HUES6 (cell line): ENCODE measurements around the gene TTLL7.

Experiments
- H3K27ac ChIP-seq: 2 replicates; pipeline ENCODE4 v1.7.0; 2013; ENCODE audit warnings: low read depth, mild to moderate bottlenecking, low read length, inconsistent platforms
- H3K27me3 ChIP-seq: 2 replicates; pipeline ENCODE4 v1.6.1; 2013; ENCODE audit warnings: low read length; ENCODE audit not compliant: control insufficient read depth, insufficient read depth
- H3K36me3 ChIP-seq: 2 replicates; pipeline ENCODE4 v1.6.1; 2013; ENCODE audit warnings: low read length; ENCODE audit not compliant: control insufficient read depth, insufficient read depth
- H3K4me1 ChIP-seq: 2 replicates; pipeline ENCODE4 v1.6.1; 2013; ENCODE audit warnings: low read length; ENCODE audit not compliant: control insufficient read depth, insufficient read depth
- H3K4me3 ChIP-seq: 2 replicates; pipeline ENCODE4 v1.5.1; 2013; ENCODE audit warnings: low read depth, low read length
- H3K9ac ChIP-seq: one replicate; pipeline ENCODE4 v1.6.1; 2013; ENCODE audit warnings: mild to moderate bottlenecking, low read length
- H3K9me3 ChIP-seq: 2 replicates; pipeline ENCODE4 v1.6.1; 2013; ENCODE audit warnings: low read depth, low read length; ENCODE audit not compliant: control insufficient read depth, insufficient read depth

TTLL7 gene

GRCh38 chr1:83998498-83999315 lies at the start of gene TTLL7:
Gene TTLL7, minus strand, starts transcription at chr1:83999132. Its CDS starts 46,921 bp downstream, at chr1:83952211.
- H3K27ac ChIP-seq = peak within 1 kb of the TSS; percentile 95; the same call in 1 of the 2 replicates
- H3K27me3 ChIP-seq = peaks cover 74% of the 10 kb centered on the region
- peak within 1 kb of the TSS; percentile 92 for H3K4me3 ChIP-seq
- no peaks in the 10 kb centered on the region for H3K4me1 ChIP-seq
- H3K9me3 ChIP-seq = no peaks in the 10 kb centered on the region
- peak within 1 kb of the TSS; percentile 99 for H3K9ac ChIP-seq
- no peaks in the 10 kb centered on the region for H3K36me3 ChIP-seq

GRCh38 chr1:84042461-84042860 lies 43.5 kb upstream of the TTLL7 start:
- no peak overlapping the region for H3K27ac ChIP-seq
- H3K9ac ChIP-seq = no peak overlapping the region
- H3K9me3 ChIP-seq = peaks cover 4% of the 10 kb centered on the region; the same call in 1 of the 2 replicates
- H3K4me3 ChIP-seq = no peak overlapping the region
- H3K36me3 ChIP-seq = no peaks in the 10 kb centered on the region
- peaks cover 38% of the 10 kb centered on the region for H3K27me3 ChIP-seq
- H3K4me1 ChIP-seq = no peaks in the 10 kb centered on the region

- no peaks in the 10 kb centered on the region for H3K4me1 ChIP-seq
- H3K27me3 ChIP-seq = peaks cover 62% of the 10 kb centered on the region
- no peaks in the 10 kb centered on the region for H3K36me3 ChIP-seq
- H3K9ac ChIP-seq = no peak overlapping the region
- H3K9me3 ChIP-seq = peaks cover 4% of the 10 kb centered on the region; the same call in 1 of the 2 replicates
- H3K27ac ChIP-seq = no peak overlapping the region
- no peak overlapping the region for H3K4me3 ChIP-seq
Observed at GRCh38 chr1:84037758-84038611, 39.1 kb upstream of the TTLL7 start.

DNA sequence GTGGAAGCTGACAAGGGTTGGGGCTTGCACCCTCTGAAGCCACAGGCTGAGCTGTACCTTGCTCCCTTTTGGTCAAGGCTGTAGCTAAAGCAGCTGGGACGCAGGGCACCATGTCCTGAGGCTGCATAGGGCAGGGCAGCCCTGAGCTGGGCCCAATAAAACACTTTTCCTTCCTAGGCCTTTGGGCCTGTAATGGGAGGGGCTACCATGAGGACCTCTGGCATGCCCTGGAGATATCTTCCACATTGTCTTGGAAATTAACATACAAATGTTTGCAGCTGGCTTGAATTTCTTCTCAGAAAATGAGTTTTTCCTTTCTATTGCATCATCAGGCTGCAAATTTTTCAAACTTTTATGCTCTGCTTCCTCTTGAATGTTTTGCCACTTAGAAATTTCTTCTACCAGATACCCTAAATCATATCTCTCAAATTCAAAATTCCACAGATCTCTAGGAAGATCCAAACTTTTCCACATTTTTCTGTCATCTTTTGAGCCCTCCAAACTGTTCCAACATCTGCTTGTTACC lies 32.9 kb upstream of the TTLL7 start:
- Histone ChIP-seq H3K9me3 (no peaks in the 10 kb centered on the region), H3K27me3 (peaks cover 93% of the 10 kb centered on the region), H3K27ac (no peak overlapping the region), H3K36me3 (no peaks in the 10 kb centered on the region), H3K4me1 (no peaks in the 10 kb centered on the region), H3K4me3 (no peak overlapping the region), H3K9ac (no peak overlapping the region)

DNA sequence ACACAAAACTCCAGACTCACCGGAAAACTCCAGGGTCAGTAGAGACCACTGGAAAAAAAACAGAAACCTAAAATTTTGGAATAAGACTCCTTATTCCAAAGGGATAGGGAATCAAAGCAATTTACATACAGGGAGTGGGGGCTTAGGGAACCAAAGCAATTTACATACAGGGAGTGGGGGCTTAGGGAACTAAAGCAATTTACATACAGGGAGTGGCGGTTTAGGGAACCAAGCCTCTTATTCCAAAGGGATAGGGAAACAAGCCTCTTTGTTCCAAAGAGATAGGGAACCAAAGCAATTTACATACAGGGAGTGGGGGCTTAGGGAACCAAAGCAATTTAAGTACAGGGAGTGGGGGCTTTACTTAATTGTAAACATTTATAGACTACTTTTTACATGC lies 28.4 kb upstream of the TTLL7 start:
- Histone ChIP-seq H3K4me1 (no peaks in the 10 kb centered on the region), H3K27me3 (peaks cover 99% of the 10 kb centered on the region), H3K9me3 (no peaks in the 10 kb centered on the region), H3K4me3 (no peak overlapping the region), H3K9ac (no peak overlapping the region), H3K27ac (no peak overlapping the region), H3K36me3 (no peaks in the 10 kb centered on the region)

DNA sequence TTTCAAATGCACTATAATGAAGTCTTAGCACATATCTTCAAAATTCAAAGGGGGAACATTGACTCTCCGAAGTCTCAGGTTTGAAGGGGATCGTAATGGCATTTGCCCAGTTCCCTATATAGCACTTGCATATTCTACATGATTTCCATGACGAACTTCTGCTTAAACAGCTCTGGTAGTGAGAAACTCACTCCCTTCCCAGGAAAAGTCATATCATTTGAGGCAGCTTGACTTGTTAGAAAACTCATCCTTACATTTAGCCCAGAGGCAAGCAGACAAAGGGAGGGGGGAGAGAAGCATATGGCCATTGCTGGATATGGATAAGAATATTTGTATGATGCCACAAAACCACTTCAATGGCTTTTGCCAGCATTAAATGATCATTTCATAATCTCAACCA lies 27.0 kb upstream of the TTLL7 start:
- Histone ChIP-seq H3K4me3 (no peak overlapping the region), H3K4me1 (no peaks in the 10 kb centered on the region), H3K36me3 (no peaks in the 10 kb centered on the region), H3K27ac (no peak overlapping the region), H3K9ac (no peak overlapping the region), H3K9me3 (no peaks in the 10 kb centered on the region), H3K27me3 (peaks cover 95% of the 10 kb centered on the region)

DNA sequence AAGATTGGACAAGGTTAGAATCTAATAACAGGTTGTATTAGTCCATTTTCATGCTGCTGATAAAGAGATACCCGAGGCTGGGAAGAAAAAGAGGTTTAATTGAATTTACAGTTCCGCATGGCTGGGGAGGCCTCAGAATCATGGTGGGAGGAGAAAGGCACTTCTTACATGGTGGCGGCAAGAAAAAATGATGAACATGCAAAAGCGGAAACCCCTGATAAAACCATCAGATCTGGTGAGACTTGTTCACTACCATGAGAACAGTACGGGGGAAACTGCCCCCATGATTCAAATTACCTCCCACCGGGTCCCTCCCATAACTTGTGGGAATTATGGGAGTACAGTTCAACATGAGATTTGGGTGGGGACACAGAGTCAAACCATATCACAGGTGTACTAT lies 22.9 kb upstream of the TTLL7 start:
- Histone ChIP-seq H3K4me1 (no peaks in the 10 kb centered on the region), H3K9ac (no peak overlapping the region), H3K27me3 (peaks cover 87% of the 10 kb centered on the region), H3K9me3 (no peaks in the 10 kb centered on the region), H3K36me3 (no peaks in the 10 kb centered on the region), H3K4me3 (no peak overlapping the region), H3K27ac (no peak overlapping the region)

- Histone ChIP-seq H3K36me3 (no peaks in the 10 kb centered on the region), H3K27ac (no peak overlapping the region), H3K4me3 (no peak overlapping the region), H3K4me1 (no peaks in the 10 kb centered on the region), H3K9ac (no peak overlapping the region), H3K27me3 (peaks cover 76% of the 10 kb centered on the region), H3K9me3 (no peaks in the 10 kb centered on the region)
Observed at GRCh38 chr1:84020151-84020550, 21.2 kb upstream of the TTLL7 start.

DNA sequence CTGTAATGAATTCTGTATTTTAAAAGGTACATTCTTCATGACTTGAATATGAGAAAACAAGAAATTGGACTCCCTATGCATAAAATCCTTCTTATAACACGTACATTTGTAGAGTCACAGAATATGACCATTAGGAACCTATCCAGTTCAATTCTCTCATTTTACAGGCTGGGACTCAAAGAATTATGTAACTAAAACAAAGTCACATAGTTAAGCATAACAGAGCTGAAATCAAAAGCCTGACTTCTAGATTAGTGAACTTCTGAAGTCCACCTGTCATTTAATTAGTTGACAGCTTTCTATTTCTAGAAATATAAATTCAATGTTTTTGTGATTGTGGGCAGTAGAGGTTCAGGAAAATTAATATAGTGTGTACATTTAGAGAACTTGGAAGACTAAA lies 20.3 kb upstream of the TTLL7 start:
- H3K36me3 ChIP-seq = no peaks in the 10 kb centered on the region

GRCh38 chr1:84013708-84014107 lies 14.8 kb upstream of the TTLL7 start:
- peaks cover 37% of the 10 kb centered on the region for H3K27me3 ChIP-seq
- H3K4me1 ChIP-seq = no peaks in the 10 kb centered on the region
- H3K9ac ChIP-seq = no peak overlapping the region
- no peaks in the 10 kb centered on the region for H3K36me3 ChIP-seq
- no peak overlapping the region for H3K4me3 ChIP-seq
- H3K9me3 ChIP-seq = no peaks in the 10 kb centered on the region
- no peak overlapping the region for H3K27ac ChIP-seq

More for the DNA sequence above, 20.3 kb upstream of the TTLL7 start:
- Histone ChIP-seq H3K9ac (no peak overlapping the region), H3K27me3 (peaks cover 72% of the 10 kb centered on the region), H3K27ac (no peak overlapping the region), H3K4me1 (no peaks in the 10 kb centered on the region), H3K9me3 (no peaks in the 10 kb centered on the region), H3K4me3 (no peak overlapping the region)

- no peak overlapping the region for H3K9ac ChIP-seq
- no peaks in the 10 kb centered on the region for H3K9me3 ChIP-seq
- H3K27ac ChIP-seq = no peak overlapping the region
- H3K4me3 ChIP-seq = no peak overlapping the region
- H3K4me1 ChIP-seq = no peaks in the 10 kb centered on the region
- no peaks in the 10 kb centered on the region for H3K36me3 ChIP-seq
- peaks cover 35% of the 10 kb centered on the region for H3K27me3 ChIP-seq
Observed at GRCh38 chr1:84012018-84012417, 13.1 kb upstream of the TTLL7 start.
